SK-N-SH treated with all-trans-retinoic acid at 6 μM for 48 hours (cell line): ENCODE data around the gene COPS2.

Source experiments
- ATAC-seq: fragments of 200-7000 bp; cut with Tn5 transposase; 3 replicates; pipeline ENCODE4 v1.9.1; 2020; ENCODE audit warnings: mild to moderate bottlenecking, moderate library complexity
- ARNTL ChIP-seq: fragments of 450-650 bp; formaldehyde crosslinking; IDR thresholded peaks from 2 replicates; pipeline ENCODE4 v1.5.0; 2020; ENCODE audit warnings: low read depth, mild to moderate bottlenecking, moderate library complexity, borderline replicate concordance
- BACH2 ChIP-seq: fragments of 250-450 bp; sonication (Bioruptor Pico); IDR thresholded peaks from 2 replicates; pipeline ENCODE4 v1.9.0; 2021; ENCODE audit warnings: mild to moderate bottlenecking, borderline replicate concordance
- CREB5 ChIP-seq: fragments of 250-450 bp; sonication (Bioruptor Pico); IDR thresholded peaks from 2 replicates; pipeline ENCODE4 v1.5.1; 2020; ENCODE audit warnings: low read depth, mild to moderate bottlenecking, moderate library complexity
- CSRNP3 ChIP-seq: fragments of 250-450 bp; sonication (Bioruptor Pico); IDR thresholded peaks from 2 replicates; pipeline ENCODE4 v1.5.1; 2021; ENCODE audit warnings: mild to moderate bottlenecking, moderate library complexity
- ESRRG ChIP-seq: fragments of 250-450 bp; sonication (Bioruptor Pico); IDR thresholded peaks from 2 replicates; pipeline ENCODE4 v1.6.1; 2021; ENCODE audit warnings: mild to moderate bottlenecking
- GLIS3 ChIP-seq: fragments of 250-450 bp; sonication (Bioruptor Pico); IDR thresholded peaks from 2 replicates; pipeline ENCODE4 v1.5.0; 2020; ENCODE audit warnings: mild to moderate bottlenecking, moderate library complexity
- ISL1 ChIP-seq: fragments of 250-450 bp; sonication (Bioruptor Pico); IDR thresholded peaks from 2 replicates; pipeline ENCODE4 v2.1.2; 2022; ENCODE audit warnings: mild to moderate bottlenecking, moderate library complexity
- OSR1 ChIP-seq: fragments of 250-450 bp; sonication (Bioruptor Pico); IDR thresholded peaks from 2 replicates; pipeline ENCODE4 v1.8.0; 2022; ENCODE audit warnings: moderate library complexity, mild to moderate bottlenecking, inconsistent platforms
- POU6F1 ChIP-seq: fragments of 250-450 bp; sonication (Bioruptor Pico); IDR thresholded peaks from 2 replicates; pipeline ENCODE4 v1.8.0; 2021; ENCODE audit warnings: low read depth, mild to moderate bottlenecking, moderate library complexity, borderline replicate concordance
- PPARA ChIP-seq: fragments of 250-450 bp; sonication (Bioruptor Pico); IDR thresholded peaks from 2 replicates; pipeline ENCODE4 v1.5.0; 2020; ENCODE audit warnings: mild to moderate bottlenecking, borderline replicate concordance
- RARB ChIP-seq: fragments of 250-450 bp; sonication (Bioruptor Pico); IDR thresholded peaks from 2 replicates; pipeline ENCODE4 v1.8.0; 2021; ENCODE audit warnings: mild to moderate bottlenecking, moderate library complexity
- SNAI2 ChIP-seq: fragments of 250-450 bp; sonication (Bioruptor Pico); IDR thresholded peaks from 2 replicates; pipeline ENCODE4 v1.5.0; 2020; ENCODE audit warnings: mild to moderate bottlenecking, moderate library complexity
- TCF4 ChIP-seq: fragments of 250-450 bp; sonication (Bioruptor Pico); IDR thresholded peaks from 2 replicates; pipeline ENCODE4 v1.8.0; 2021; ENCODE audit warnings: mild to moderate bottlenecking, moderate library complexity, borderline replicate concordance
- ZC3H10 ChIP-seq: fragments of 250-450 bp; sonication (Bioruptor Pico); IDR thresholded peaks from 2 replicates; pipeline ENCODE4 v1.5.1; 2021; ENCODE audit warnings: mild to moderate bottlenecking, moderate library complexity
- ZFP30 ChIP-seq: fragments of 450-650 bp; formaldehyde crosslinking; IDR thresholded peaks from 2 replicates; pipeline ENCODE4 v1.5.0; 2022; ENCODE audit warnings: mild to moderate bottlenecking, moderate library complexity
- ZNF565 ChIP-seq: fragments of 450-650 bp; formaldehyde crosslinking; conservative IDR thresholded peaks from 2 replicates; pipeline ENCODE4 v1.5.0; 2020; ENCODE audit warnings: low read depth, mild to moderate bottlenecking, moderate library complexity
- ZNF70 ChIP-seq: fragments of 450-650 bp; formaldehyde crosslinking; IDR thresholded peaks from 2 replicates; pipeline ENCODE4 v1.5.0; 2020; ENCODE audit warnings: mild to moderate bottlenecking, moderate library complexity
- ZNF8 ChIP-seq: fragments of 450-650 bp; formaldehyde crosslinking; IDR thresholded peaks from 2 replicates; pipeline ENCODE4 v1.5.0; 2020; ENCODE audit warnings: mild to moderate bottlenecking, moderate library complexity
- TF ChIP-seq, protein P1 (sequence below): fragments of 250-450 bp; sonication (Bioruptor Pico); IDR thresholded peaks from 2 replicates; pipeline ENCODE4 v1.5.0; 2020; ENCODE audit warnings: mild to moderate bottlenecking, moderate library complexity
- TF ChIP-seq, protein P2 (sequence below): fragments of 250-450 bp; sonication (Bioruptor Pico); IDR thresholded peaks from 2 replicates; pipeline ENCODE4 v1.8.0; 2020; ENCODE audit warnings: mild to moderate bottlenecking, moderate library complexity, borderline replicate concordance

The COPS2 gene

GRCh38 chr15:49148727-49149126 is 6.7 kb downstream of the COPS2 start:
- no peak for ATAC-seq
- TF ChIP-seq, protein P1, sequence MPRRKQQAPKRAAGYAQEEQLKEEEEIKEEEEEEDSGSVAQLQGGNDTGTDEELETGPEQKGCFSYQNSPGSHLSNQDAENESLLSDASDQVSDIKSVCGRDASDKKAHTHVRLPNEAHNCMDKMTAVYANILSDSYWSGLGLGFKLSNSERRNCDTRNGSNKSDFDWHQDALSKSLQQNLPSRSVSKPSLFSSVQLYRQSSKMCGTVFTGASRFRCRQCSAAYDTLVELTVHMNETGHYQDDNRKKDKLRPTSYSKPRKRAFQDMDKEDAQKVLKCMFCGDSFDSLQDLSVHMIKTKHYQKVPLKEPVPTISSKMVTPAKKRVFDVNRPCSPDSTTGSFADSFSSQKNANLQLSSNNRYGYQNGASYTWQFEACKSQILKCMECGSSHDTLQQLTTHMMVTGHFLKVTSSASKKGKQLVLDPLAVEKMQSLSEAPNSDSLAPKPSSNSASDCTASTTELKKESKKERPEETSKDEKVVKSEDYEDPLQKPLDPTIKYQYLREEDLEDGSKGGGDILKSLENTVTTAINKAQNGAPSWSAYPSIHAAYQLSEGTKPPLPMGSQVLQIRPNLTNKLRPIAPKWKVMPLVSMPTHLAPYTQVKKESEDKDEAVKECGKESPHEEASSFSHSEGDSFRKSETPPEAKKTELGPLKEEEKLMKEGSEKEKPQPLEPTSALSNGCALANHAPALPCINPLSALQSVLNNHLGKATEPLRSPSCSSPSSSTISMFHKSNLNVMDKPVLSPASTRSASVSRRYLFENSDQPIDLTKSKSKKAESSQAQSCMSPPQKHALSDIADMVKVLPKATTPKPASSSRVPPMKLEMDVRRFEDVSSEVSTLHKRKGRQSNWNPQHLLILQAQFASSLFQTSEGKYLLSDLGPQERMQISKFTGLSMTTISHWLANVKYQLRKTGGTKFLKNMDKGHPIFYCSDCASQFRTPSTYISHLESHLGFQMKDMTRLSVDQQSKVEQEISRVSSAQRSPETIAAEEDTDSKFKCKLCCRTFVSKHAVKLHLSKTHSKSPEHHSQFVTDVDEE (CRISPR knock-in tag), result no peak
- TF ChIP-seq OSR1 (no peak), GLIS3 (no peak), ZFP30 (no peak), ISL1 (CRISPR knock-in tag) (no peak), ZNF565 (CRISPR knock-in tag) (no peak), BACH2 (CRISPR knock-in tag) (no peak), TCF4 (CRISPR knock-in tag) (no peak), ZNF8 (CRISPR knock-in tag) (no peak), SNAI2 (CRISPR knock-in tag) (no peak), PPARA (CRISPR knock-in tag) (no peak), CSRNP3 (CRISPR knock-in tag) (no peak), ZNF70 (no peak), POU6F1 (no peak), ESRRG (CRISPR knock-in tag) (no peak), CREB5 (no peak), ARNTL (CRISPR knock-in tag) (no peak)

- ATAC-seq, result no peak
- TF ChIP-seq ZNF565 (CRISPR knock-in tag) (no peak), ZFP30 (no peak), ZNF8 (CRISPR knock-in tag) (no peak), PPARA (CRISPR knock-in tag) (no peak), ESRRG (CRISPR knock-in tag) (no peak), ARNTL (CRISPR knock-in tag) (no peak)
These were observed 7.1 kb downstream of the COPS2 start for GRCh38 chr15:49148298-49148697.

- no peak for TF ChIP-seq PPARA (CRISPR knock-in tag)
- TF ChIP-seq ARNTL (CRISPR knock-in tag), result no peak
- no peak for TF ChIP-seq ZC3H10 (CRISPR knock-in tag)
- TF ChIP-seq, protein P2, sequence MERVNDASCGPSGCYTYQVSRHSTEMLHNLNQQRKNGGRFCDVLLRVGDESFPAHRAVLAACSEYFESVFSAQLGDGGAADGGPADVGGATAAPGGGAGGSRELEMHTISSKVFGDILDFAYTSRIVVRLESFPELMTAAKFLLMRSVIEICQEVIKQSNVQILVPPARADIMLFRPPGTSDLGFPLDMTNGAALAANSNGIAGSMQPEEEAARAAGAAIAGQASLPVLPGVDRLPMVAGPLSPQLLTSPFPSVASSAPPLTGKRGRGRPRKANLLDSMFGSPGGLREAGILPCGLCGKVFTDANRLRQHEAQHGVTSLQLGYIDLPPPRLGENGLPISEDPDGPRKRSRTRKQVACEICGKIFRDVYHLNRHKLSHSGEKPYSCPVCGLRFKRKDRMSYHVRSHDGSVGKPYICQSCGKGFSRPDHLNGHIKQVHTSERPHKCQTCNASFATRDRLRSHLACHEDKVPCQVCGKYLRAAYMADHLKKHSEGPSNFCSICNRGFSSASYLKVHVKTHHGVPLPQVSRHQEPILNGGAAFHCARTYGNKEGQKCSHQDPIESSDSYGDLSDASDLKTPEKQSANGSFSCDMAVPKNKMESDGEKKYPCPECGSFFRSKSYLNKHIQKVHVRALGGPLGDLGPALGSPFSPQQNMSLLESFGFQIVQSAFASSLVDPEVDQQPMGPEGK (CRISPR knock-in tag), result no peak
- TF ChIP-seq, protein P1 (CRISPR knock-in tag), result no peak
- no peak for TF ChIP-seq OSR1
- TF ChIP-seq RARB (CRISPR knock-in tag), result no peak
- TF ChIP-seq ZNF8 (CRISPR knock-in tag), result no peak
- no peak for TF ChIP-seq ZNF70
- TF ChIP-seq ZFP30, result no peak
- TF ChIP-seq TCF4 (CRISPR knock-in tag), result no peak
- TF ChIP-seq ESRRG (CRISPR knock-in tag), result no peak
- TF ChIP-seq POU6F1, result no peak
- TF ChIP-seq, all 23 proteins: peak for 0
- peak; percentile 81 for ATAC-seq
These were observed 9.5 kb downstream of the COPS2 start for GRCh38 chr15:49145651-49146609.
